GM21447 (cell line): ENCODE measurements around the gene UBR3.
"Not testable (repeated sequence)": the region's sequence is repeated elsewhere in the genome, so short reads cannot be mapped to it uniquely, and the experiment has no call there.

ENCODE experiments used
- ATAC-seq: cut with Tn5 transposase; IDR thresholded peaks from one replicate; pipeline ENCODE4 v1.9.1; 2021; ENCODE audit not compliant: unreplicated experiment

The UBR3 gene

DNA sequence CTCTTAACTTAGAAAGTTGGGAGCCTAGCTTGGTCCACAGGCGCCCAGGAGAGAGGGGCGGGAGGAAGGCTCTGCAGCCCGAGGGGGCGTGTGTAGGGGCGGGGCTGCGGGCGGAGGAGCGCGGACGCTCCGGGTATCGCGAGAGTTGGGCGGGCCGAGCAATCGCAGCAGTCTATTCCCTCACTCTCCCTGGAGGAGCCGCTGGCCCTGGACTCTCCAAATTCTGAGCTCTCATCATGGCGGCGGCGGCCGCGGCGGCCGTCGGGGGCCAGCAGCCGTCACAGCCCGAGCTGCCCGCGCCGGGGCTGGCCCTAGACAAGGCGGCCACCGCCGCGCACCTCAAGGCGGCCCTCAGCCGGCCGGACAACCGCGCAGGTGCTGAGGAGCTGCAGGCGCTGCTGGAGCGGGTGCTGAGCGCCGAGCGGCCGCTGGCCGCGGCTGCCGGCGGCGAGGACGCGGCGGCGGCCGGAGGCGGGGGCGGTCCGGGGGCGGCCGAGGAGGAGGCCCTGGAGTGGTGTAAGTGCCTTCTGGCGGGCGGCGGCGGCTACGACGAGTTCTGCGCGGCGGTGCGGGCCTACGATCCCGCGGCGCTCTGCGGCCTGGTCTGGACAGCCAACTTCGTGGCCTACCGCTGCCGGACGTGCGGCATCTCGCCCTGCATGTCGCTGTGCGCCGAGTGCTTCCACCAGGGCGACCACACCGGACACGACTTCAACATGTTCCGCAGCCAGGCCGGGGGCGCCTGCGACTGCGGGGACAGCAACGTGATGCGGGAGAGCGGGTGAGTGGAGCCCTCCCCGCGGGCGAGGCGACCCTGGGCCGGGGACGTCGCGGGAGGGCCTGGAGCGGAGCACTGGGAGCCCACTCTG lies at the start of gene UBR3:
TSS of gene UBR3 (plus strand) at position 183 of the 869 bp plus-strand sequence. CDS start at position 237, 54 bp downstream.
- peak; percentile 78 for ATAC-seq

GRCh38 chr2:169778446-169778845 lies 48.8 kb upstream of the UBR3 start:
- ATAC-seq = no peak

- no peak for ATAC-seq
These were observed 45.8 kb upstream of the UBR3 start for GRCh38 chr2:169781249-169782013.

DNA sequence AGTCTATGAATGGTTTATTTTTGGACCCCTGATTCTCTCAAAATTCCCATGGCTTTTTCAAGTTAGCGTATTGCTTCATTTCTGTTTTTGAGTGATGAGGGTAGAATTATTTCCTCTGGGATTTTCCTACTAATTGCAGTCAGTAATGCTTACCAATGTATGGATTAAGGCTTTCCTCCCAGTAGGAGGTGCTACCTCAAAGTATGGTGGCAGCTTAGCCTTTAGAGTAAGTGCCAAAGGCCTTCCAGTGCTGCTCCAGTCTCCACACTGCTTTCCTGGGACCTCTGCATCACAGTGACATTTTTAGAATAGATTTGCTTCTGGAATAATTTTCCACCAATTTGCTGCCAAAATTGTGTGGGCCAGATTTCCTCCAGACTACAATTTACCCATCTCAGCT lies 44.7 kb upstream of the UBR3 start:
- no peak for ATAC-seq

DNA sequence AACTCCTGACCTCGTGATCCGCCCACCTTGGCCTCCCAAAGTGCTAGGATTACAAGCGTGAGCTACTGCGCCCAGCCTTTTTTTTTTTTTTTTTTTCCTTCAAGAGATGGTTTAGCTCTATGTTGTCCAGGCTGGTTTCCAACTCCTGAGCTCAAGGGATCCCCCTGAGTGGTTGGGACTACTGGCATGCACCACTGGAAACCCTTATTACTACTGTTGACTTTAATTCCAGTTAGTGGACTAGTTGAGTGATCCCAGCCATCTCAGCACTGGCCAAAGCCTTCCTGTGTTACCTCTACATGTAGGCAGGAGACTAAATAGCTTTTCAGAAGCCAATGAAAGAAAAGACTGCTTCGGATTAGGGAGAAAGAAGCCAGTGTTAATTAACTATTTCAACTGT lies 36.7 kb upstream of the UBR3 start:
- no peak for ATAC-seq

DNA sequence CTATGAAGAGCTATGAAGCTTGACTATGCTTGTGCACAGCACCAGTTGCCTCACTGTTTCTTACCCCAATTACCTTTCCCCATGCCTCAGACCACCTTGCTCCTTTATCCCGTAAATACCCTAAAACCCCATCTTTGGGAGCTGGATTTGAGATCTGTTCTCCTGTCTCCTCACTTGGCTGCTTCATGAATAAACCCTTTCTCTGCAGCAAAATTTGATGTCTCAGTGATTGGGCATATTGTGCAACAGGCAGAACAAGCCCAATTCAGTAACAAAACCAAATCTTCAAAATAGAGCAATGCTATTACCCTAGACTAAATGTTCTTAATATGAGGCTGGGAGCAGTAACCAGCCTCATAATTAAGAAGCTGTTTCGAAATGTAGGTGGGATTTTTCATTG lies 32.1 kb upstream of the UBR3 start:
- ATAC-seq = no peak

- no peak for ATAC-seq
These were observed 30.8 kb upstream of the UBR3 start for GRCh38 chr2:169796441-169796840.

DNA sequence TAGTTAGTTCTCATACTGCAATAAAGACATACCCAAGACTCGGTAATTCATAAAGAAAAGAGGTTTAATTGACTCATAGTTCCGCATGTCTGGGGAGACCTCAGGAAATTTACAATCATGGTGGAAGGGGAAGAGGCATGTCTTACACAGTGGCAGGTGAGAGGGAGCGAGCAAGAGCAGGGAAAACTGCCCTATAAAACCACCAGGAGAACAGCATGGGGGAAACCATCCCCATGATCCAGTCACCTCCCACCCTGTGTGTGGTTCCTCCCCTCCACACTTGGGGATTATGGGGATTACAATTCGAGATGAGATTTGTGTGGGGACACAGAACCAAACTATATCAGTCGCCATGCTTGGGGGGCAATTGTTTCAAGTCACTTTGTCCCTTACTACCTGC lies 29.7 kb upstream of the UBR3 start:
- no peak for ATAC-seq

DNA sequence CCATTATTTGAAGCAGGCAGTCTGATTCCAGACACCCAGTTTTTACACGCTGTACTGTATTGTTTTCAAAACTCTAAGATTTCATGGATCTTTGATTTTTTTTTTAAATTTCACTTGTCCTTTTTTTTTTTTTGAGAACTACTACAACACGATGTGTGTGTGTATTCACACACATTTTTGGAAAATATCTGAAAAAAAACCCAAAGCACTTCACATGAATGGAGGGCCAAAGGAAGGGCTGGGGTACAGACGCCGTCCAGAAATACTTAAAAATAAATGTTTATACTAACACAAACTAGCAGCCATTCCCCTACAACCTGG lies 28.9 kb upstream of the UBR3 start:
- no peak for ATAC-seq

GRCh38 chr2:169798718-169799592 lies 28.3 kb upstream of the UBR3 start, which contains the start of gene SSB:
Gene SSB, plus strand, starts transcription at chr2:169798871. Its CDS starts 2,090 bp downstream, at chr2:169800961.
- peak; percentile 94 for ATAC-seq

- no peak for ATAC-seq
These were observed 23.8 kb upstream of the UBR3 start for GRCh38 chr2:169803480-169803879.

DNA sequence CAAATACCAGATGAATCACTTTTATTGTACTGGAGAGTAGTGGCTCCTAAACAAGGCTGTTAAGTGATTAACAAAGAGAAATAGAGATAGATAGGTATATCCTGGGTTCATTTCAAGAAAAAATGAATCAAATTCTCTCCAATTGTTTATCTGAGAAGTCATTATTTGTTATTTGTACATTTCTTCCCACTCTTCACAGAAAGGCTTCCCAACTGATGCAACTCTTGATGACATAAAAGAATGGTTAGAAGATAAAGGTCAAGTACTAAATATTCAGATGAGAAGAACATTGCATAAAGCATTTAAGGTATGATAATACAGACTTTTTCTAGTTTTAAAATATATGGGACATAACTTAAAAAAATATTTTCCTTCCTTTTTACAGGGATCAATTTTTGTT lies 20.7 kb upstream of the UBR3 start:
- no peak for ATAC-seq

GRCh38 chr2:169808221-169808620 lies 19.0 kb upstream of the UBR3 start:
- no peak for ATAC-seq

GRCh38 chr2:169815849-169816248 lies 11.4 kb upstream of the UBR3 start:
- no peak for ATAC-seq

- not testable (repeated sequence) for ATAC-seq
These were observed 10.3 kb upstream of the UBR3 start for GRCh38 chr2:169816961-169817360.

GRCh38 chr2:169817369-169817768 lies 9.9 kb upstream of the UBR3 start:
- not testable (repeated sequence) for ATAC-seq

GRCh38 chr2:169818241-169818640 lies 9.0 kb upstream of the UBR3 start:
- no peak for ATAC-seq

- no peak for ATAC-seq
These were observed 8.1 kb upstream of the UBR3 start for GRCh38 chr2:169819106-169819505.

DNA sequence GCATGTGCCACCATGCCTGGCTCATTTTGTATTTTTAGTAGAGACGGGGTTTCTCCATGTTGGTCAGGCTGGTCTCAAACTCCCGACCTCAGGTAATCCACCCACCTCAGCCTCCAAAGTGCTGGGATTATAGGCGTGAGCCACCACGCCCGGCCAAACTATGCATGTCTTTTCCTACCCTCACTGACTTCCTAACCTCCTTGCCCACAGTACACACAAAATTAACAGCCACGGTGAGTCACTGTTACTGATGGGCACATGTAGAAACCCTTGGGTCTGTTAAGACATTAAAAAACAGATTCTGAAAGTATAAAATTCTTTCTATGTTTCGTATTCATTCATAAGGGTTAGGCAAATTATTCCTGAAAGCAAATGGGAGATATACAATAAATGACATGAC lies 7.2 kb upstream of the UBR3 start:
- not testable (repeated sequence) for ATAC-seq

- no peak for ATAC-seq
These were observed 5.2 kb upstream of the UBR3 start for GRCh38 chr2:169822036-169822435.

DNA sequence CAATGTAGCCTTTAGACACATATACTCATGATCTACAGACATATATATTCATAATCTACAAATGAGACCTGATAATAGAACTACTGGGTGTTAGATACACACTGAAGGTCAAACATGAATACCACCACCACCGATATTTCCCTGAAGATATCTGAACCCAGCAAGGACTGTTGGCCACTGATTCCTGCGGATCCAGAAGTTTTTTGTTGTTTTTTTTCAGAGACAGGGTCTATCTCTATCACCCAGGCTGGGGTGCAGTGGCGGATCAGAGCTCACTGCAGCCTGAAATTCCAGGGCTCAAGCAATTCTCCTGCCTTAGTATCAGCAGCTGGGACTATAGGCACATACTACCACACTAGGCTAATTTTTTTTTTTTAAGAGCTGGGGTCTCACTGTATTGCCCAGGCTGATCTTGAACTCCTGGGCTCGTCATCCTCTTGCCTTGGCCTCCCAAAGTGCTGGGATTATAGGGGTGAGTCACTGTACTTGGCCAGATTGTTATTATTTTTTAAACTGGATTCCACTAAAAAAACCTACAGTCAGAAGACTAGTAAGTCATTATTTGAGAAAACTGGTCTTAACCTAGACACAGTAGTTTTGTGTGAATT lies 4.4 kb upstream of the UBR3 start:
- no peak for ATAC-seq
